Ovary (tissue), 1 donor: ENCODE results near the gene TLE7.

Experiments used
- EP300 ChIP-seq: sonication (generic); formaldehyde crosslinking; IDR thresholded peaks from one replicate; pipeline ENCODE4 v1.6.1; 2017; ENCODE audit warnings: antibody characterized with exemption
- POLR2A ChIP-seq: fragments of 450-650 bp; IDR thresholded peaks from one replicate; pipeline ENCODE4 v1.6.1; 2017; ENCODE audit warnings: antibody characterized with exemption, mild to moderate bottlenecking, moderate library complexity

DNA sequence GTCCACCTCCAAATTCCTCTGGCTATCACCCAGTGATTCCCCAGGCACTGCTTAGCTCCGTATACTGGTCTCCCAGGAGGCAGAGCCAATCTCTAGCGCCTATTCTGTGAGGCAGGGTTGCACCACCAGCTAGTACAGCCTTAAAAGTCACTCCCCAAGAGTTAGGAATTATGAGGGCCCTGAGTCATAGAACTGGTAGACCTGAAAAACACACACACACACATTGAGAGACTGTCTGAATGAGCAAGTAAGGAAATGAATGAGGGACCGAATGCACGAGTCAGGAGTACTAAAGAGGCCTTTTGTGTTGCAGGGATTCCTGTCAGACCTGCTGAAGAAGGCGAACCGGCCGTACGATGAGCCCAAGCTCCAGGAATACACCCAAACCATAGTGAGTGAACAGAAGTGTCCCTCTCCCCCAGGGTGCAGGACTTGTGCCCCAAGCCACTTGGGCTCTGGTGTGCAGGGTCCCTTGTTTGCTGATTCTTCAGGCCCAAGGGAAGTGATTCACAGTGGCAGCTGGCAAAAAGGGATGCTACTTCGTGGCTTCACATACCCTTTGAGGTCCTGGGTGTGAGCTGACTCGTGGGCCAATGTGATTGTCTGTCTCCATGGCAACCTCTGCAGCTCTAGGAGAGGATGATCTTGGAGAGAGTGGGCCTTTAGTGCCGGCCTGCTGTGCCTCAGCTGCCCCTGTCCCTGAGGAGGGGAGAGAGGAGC lies 58.6 kb downstream of the TLE7 start:
- no peak for TF ChIP-seq POLR2A
- no peak for TF ChIP-seq EP300
